HL-60 (cell line): ENCODE results near the gene CST4.
"Not testable (repeated sequence)": the region's sequence is repeated elsewhere in the genome, so short reads cannot be mapped to it uniquely, and the experiment has no call there.

Experiments
- DNase-seq, 2 experiments: peaks; one replicate each; pipeline ENCODE4 v3.0.0-alpha.2; 2010 to 2020; ENCODE audit warnings: low read depth in 1 of 2, low spot score in 1 of 2
- H3K27ac ChIP-seq: fragments of 250-450 bp; sonication (Bioruptor Pico); replicated peaks from 2 replicates; pipeline ENCODE4 v1.5.1; 2020; ENCODE audit warnings: mild to moderate bottlenecking, moderate library complexity
- H3K27me3 ChIP-seq: fragments of 250-450 bp; sonication (Bioruptor Pico); 2 replicates; pipeline ENCODE4 v1.5.1; 2021; ENCODE audit warnings: mild to moderate bottlenecking, moderate library complexity; ENCODE audit not compliant: insufficient read depth, poor library complexity, severe bottlenecking
- H3K4me3 ChIP-seq: replicated peaks from 2 replicates; pipeline ENCODE4 v1.5.1; 2011; ENCODE audit warnings: mild to moderate bottlenecking, control low read depth, low read length; ENCODE audit not compliant: insufficient read depth
- CTCF ChIP-seq: IDR thresholded peaks from one replicate; pipeline ENCODE4 v1.5.1; 2011; ENCODE audit warnings: low read length, control low read depth, inconsistent platforms; ENCODE audit not compliant: insufficient read depth
- GABPA ChIP-seq: IDR thresholded peaks from 2 replicates; pipeline ENCODE4 v1.6.1; 2012; ENCODE audit warnings: low read depth
- POLR2AphosphoS5 ChIP-seq: IDR thresholded peaks from 2 replicates; pipeline ENCODE4 v1.6.1; 2012; ENCODE audit warnings: low read depth
- SPI1 ChIP-seq: IDR thresholded peaks from 2 replicates; pipeline ENCODE4 v1.6.1; 2012; ENCODE audit warnings: low read depth, mild to moderate bottlenecking, borderline replicate concordance
- TF ChIP-seq, protein P1 (sequence below): IDR thresholded peaks from 2 replicates; pipeline ENCODE4 v1.6.1; 2012; ENCODE audit warnings: low read depth; ENCODE audit not compliant: insufficient replicate concordance

CST4 gene

DNA sequence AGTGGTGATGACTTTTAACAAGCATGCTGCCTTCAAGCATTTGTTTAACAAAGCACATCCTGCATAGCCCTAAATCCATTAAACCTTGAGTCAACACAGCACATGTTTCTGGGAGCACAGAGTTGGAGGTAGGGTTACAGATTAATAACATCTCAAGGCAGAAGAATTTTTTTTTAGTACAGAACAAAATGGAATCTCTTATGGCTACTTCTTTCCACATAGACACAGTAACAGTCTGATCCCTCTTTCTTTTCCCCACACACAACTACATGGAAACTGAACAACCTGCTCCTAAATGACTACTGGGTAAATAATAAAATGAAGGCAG lies 6.2 kb upstream of the CST4 start:
- H3K27me3 ChIP-seq, DNase-seq, H3K4me3 ChIP-seq, H3K27ac ChIP-seq: not testable (repeated sequence)

GRCh38 chr20:23694178-23695067 lies 5.6 kb upstream of the CST4 start:
- H3K4me3 ChIP-seq, H3K27ac ChIP-seq: not testable (repeated sequence)

DNA sequence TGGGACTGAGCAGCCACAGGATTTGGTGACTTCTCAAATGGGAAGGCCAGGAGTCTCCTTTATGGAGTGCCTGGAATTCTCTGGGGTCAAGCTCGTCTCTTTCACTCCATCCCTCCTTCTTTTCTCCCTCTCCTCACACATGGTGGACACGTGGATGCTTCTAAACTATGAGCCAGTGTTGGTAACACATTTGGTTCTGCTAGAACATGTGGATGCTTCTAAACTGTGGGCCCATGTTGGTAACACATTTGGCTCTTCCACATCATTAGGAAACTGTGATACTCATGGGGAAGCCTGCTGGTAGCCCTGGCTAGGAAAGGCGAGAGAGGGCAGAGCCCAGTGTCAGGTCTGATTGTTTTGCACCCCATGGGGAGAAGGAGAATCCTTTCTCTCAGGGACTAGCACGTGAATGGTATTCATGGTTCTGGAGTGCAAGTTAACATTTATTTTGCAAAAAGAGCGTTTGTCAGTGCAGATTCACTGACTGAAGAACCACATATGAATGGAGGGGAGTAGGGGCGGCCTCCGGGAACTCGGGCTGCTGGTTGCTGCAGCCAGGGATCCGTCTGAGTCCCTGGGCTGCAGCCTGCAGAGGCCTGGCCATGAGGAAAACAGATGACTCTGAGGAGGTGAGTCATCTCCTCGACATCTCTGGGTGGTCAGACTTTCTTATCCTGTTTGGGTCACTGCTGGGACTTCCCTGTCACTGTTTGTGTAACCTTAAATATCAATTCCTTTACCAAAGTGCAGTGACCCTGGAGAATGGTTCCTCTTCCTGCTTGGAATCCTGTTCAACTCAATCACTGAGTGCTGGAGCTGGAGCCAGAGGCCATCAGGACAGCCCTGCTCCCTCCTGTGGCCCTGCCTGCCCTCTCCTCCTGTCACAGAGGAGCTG lies 4.1 kb upstream of the CST4 start:
- H3K27ac ChIP-seq, H3K27me3 ChIP-seq, H3K4me3 ChIP-seq, DNase-seq: not testable (repeated sequence)

More at GRCh38 chr20:23694178-23695067, 5.6 kb upstream of the CST4 start:
- not testable (repeated sequence) for H3K27me3 ChIP-seq, DNase-seq

DNA sequence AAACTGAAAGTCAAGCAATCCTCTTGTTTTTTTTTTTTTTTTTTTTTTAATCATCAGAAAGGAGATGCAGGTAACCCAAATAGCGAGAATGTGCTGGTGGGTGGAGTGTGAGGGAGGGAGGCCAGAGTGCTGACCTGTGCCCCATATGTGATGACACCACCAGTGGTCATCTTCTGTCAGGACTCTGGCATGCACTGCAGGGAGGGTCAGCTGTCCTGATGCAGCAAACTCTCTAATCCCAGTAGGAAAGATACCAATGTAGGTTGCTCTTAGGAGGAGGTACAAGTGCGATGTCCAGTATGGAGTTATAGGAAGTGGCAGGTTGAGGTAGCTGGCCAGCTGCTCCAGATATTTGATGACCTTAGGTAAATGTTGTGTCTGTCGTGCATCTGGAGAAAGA lies 2.8 kb upstream of the CST4 start:
- Histone ChIP-seq H3K4me3 (no peak overlapping the region), H3K27me3 (no peaks in the 10 kb centered on the region), H3K27ac (no peak overlapping the region)
- DNase-seq, result no peak
- TF ChIP-seq POLR2AphosphoS5, result no peak
- TF ChIP-seq, protein P1, sequence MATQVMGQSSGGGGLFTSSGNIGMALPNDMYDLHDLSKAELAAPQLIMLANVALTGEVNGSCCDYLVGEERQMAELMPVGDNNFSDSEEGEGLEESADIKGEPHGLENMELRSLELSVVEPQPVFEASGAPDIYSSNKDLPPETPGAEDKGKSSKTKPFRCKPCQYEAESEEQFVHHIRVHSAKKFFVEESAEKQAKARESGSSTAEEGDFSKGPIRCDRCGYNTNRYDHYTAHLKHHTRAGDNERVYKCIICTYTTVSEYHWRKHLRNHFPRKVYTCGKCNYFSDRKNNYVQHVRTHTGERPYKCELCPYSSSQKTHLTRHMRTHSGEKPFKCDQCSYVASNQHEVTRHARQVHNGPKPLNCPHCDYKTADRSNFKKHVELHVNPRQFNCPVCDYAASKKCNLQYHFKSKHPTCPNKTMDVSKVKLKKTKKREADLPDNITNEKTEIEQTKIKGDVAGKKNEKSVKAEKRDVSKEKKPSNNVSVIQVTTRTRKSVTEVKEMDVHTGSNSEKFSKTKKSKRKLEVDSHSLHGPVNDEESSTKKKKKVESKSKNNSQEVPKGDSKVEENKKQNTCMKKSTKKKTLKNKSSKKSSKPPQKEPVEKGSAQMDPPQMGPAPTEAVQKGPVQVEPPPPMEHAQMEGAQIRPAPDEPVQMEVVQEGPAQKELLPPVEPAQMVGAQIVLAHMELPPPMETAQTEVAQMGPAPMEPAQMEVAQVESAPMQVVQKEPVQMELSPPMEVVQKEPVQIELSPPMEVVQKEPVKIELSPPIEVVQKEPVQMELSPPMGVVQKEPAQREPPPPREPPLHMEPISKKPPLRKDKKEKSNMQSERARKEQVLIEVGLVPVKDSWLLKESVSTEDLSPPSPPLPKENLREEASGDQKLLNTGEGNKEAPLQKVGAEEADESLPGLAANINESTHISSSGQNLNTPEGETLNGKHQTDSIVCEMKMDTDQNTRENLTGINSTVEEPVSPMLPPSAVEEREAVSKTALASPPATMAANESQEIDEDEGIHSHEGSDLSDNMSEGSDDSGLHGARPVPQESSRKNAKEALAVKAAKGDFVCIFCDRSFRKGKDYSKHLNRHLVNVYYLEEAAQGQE, result no peak
- TF ChIP-seq GABPA, result no peak
- no peak for TF ChIP-seq CTCF
- TF ChIP-seq SPI1, result no peak

GRCh38 chr20:23690581-23690980 lies 1.7 kb upstream of the CST4 start:
- no peaks in the 10 kb centered on the region for H3K27me3 ChIP-seq
- no peak overlapping the region for H3K27ac ChIP-seq
- no peak overlapping the region for H3K4me3 ChIP-seq
- DNase-seq, result no peak
- TF ChIP-seq POLR2AphosphoS5 (no peak), CTCF (no peak), GABPA (no peak), SPI1 (no peak)
- TF ChIP-seq, protein P1, result no peak
